HEK293 (cell line): Measurements from ENCODE around the gene TPR.

Experiments
- BCL11A ChIP-seq: fragments of 450-650 bp; formaldehyde crosslinking; IDR thresholded peaks from 2 replicates; pipeline ENCODE4 v1.5.1; 2016; ENCODE audit warnings: low read depth, missing biosample characterization, missing genetic modification characterization
- CTCF ChIP-seq: fragments of 450-650 bp; formaldehyde crosslinking; IDR thresholded peaks from 2 replicates; pipeline ENCODE4 v1.5.1; 2016; ENCODE audit warnings: missing biosample characterization, missing genetic modification characterization
- ELK4 ChIP-seq: IDR thresholded peaks from 2 replicates; pipeline ENCODE4 v1.6.1; 2011; ENCODE audit warnings: mild to moderate bottlenecking, low read depth, low read length, borderline replicate concordance
- FEZF1 ChIP-seq: fragments of 450-650 bp; formaldehyde crosslinking; IDR thresholded peaks from 2 replicates; pipeline ENCODE4 v1.5.1; 2016; ENCODE audit warnings: missing biosample characterization, missing genetic modification characterization
- SALL2 ChIP-seq: fragments of 450-650 bp; formaldehyde crosslinking; IDR thresholded peaks from 2 replicates; pipeline ENCODE4 v1.5.0; 2017; ENCODE audit warnings: missing biosample characterization, mild to moderate bottlenecking, missing genetic modification characterization, borderline replicate concordance
- ZNF155 ChIP-seq: fragments of 450-650 bp; formaldehyde crosslinking; IDR thresholded peaks from 2 replicates; pipeline ENCODE4 v1.5.1; 2016; ENCODE audit warnings: missing biosample characterization, missing genetic modification characterization
- ZNF19 ChIP-seq: fragments of 450-650 bp; formaldehyde crosslinking; IDR thresholded peaks from 2 replicates; pipeline ENCODE4; 2016; ENCODE audit warnings: missing biosample characterization, missing genetic modification characterization, low read depth
- ZNF561 ChIP-seq: fragments of 450-650 bp; IDR thresholded peaks from 2 replicates; pipeline ENCODE4 v1.5.1; 2018; ENCODE audit warnings: missing biosample characterization, missing genetic modification characterization, borderline replicate concordance
- ZNF670 ChIP-seq: fragments of 450-650 bp; formaldehyde crosslinking; IDR thresholded peaks from 2 replicates; pipeline ENCODE4 v1.5.1; 2016; ENCODE audit warnings: missing biosample characterization, missing genetic modification characterization, low read depth
- ZNF830 ChIP-seq: fragments of 450-650 bp; IDR thresholded peaks from 2 replicates; pipeline ENCODE4 v1.5.0; 2018; ENCODE audit warnings: missing biosample characterization, missing genetic modification characterization, low read depth, mild to moderate bottlenecking, moderate library complexity
- ZNF837 ChIP-seq: fragments of 450-650 bp; formaldehyde crosslinking; IDR thresholded peaks from 2 replicates; pipeline ENCODE4 v1.5.1; 2016; ENCODE audit warnings: missing biosample characterization, missing genetic modification characterization

GRCh38 chr1:186409091-186409490 is 34.0 kb upstream of the TPR start:
- TF ChIP-seq ZNF561 (tag by site-specific recombination) (no peak), ZNF19 (tag by site-specific recombination) (no peak), ZNF837 (tag by site-specific recombination) (no peak), CTCF (tag by site-specific recombination) (no peak), SALL2 (tag by site-specific recombination) (no peak), ELK4 (no peak), ZNF830 (no peak), ZNF155 (tag by site-specific recombination) (no peak), FEZF1 (no peak), ZNF670 (tag by site-specific recombination) (no peak), BCL11A (tag by site-specific recombination) (no peak)
